T47D (cell line): ENCODE results near the gene SIPA1L3.

Source experiments
- DNase-seq, 2 experiments: peaks; one replicate each; pipeline versions ENCODE4 v3.0.0 to v3.0.0-alpha.2; 2011 to 2012; ENCODE audit warnings: low read depth in 1 of 2, low spot score in 1 of 2
- JUND ChIP-seq: IDR thresholded peaks from 2 replicates; pipeline ENCODE4 v1.6.1; 2012; ENCODE audit warnings: low read depth
- in situ Hi-C: cut with HindIII; loops from 2 replicates; pipeline ENCODE4 v1.10.0; 2016; ENCODE audit warnings: low sequenced_read_pairs, low pct_unique_long_range_greater_than_20kb

SIPA1L3 gene

GRCh38 chr19:38076337-38076736 lies 169.3 kb downstream of the SIPA1L3 start:
- DNase-seq, result no peak
- in situ Hi-C loops, result no loop called here
- no peak for TF ChIP-seq JUND

- no peak for TF ChIP-seq JUND
- no peak for DNase-seq
- in situ Hi-C loops, result no loop called here
These were observed 171.4 kb downstream of the SIPA1L3 start for GRCh38 chr19:38078302-38078930.

- in situ Hi-C loops, result no loop called here
- peak; percentile 75 to 79 for DNase-seq
- no peak for TF ChIP-seq JUND
These were observed 172.9 kb downstream of the SIPA1L3 start for GRCh38 chr19:38079926-38080380.

GRCh38 chr19:38081547-38082255 lies 174.7 kb downstream of the SIPA1L3 start:
- in situ Hi-C loops, result no loop called here
- TF ChIP-seq JUND, result no peak
- no peak for DNase-seq

- TF ChIP-seq JUND, result no peak
- DNase-seq, result no peak
- in situ Hi-C loops, result no loop called here
These were observed 175.5 kb downstream of the SIPA1L3 start for GRCh38 chr19:38082256-38083118.

- TF ChIP-seq JUND, result no peak
- in situ Hi-C loops, result no loop called here
- DNase-seq, result no peak
These were observed 177.2 kb downstream of the SIPA1L3 start for GRCh38 chr19:38084196-38084595.

- no peak for TF ChIP-seq JUND
- DNase-seq, result no peak
- in situ Hi-C loops, result no loop called here
These were observed 182.4 kb downstream of the SIPA1L3 start for GRCh38 chr19:38089440-38089839.

- TF ChIP-seq JUND, result no peak
- no peak for DNase-seq
- in situ Hi-C loops, result no loop called here
These were observed 186.1 kb downstream of the SIPA1L3 start for GRCh38 chr19:38093154-38093553.

- TF ChIP-seq JUND, result no peak
- in situ Hi-C loops, result no loop called here
- no peak for DNase-seq
These were observed 186.6 kb downstream of the SIPA1L3 start for GRCh38 chr19:38093587-38093986.

- in situ Hi-C loops, result no loop called here
- peak; percentile 28 to 77 for DNase-seq
These were observed 188.7 kb downstream of the SIPA1L3 start for GRCh38 chr19:38095411-38096308.

GRCh38 chr19:38099966-38100365 lies 193.0 kb downstream of the SIPA1L3 start:
- DNase-seq, result no peak
- no peak for TF ChIP-seq JUND
- in situ Hi-C loops, result no loop called here

More at GRCh38 chr19:38095411-38096308, 188.7 kb downstream of the SIPA1L3 start:
- TF ChIP-seq JUND, result no peak

- DNase-seq, result no peak
- TF ChIP-seq JUND, result no peak
- in situ Hi-C loops, result no loop called here
These were observed 193.6 kb downstream of the SIPA1L3 start for GRCh38 chr19:38100589-38100988.
